Stimulated activated CD8-positive, alpha-beta memory T cell treated with anti-CD3 and anti-CD28 coated beads, Interleukin-2, amount 100 ng/mL, for 1 hour (primary cell): ENCODE results near the gene CCDC183.
"Not testable (repeated sequence)": the region's sequence is repeated elsewhere in the genome, so short reads cannot be mapped to it uniquely, and the experiment has no call there.

Experiments
- DNase-seq, 2 donors: peaks; one replicate each; pipeline ENCODE4 v3.0.0-alpha.2; 2020; ENCODE audit warnings: low read depth in 2 of 2

The CCDC183 gene

DNA sequence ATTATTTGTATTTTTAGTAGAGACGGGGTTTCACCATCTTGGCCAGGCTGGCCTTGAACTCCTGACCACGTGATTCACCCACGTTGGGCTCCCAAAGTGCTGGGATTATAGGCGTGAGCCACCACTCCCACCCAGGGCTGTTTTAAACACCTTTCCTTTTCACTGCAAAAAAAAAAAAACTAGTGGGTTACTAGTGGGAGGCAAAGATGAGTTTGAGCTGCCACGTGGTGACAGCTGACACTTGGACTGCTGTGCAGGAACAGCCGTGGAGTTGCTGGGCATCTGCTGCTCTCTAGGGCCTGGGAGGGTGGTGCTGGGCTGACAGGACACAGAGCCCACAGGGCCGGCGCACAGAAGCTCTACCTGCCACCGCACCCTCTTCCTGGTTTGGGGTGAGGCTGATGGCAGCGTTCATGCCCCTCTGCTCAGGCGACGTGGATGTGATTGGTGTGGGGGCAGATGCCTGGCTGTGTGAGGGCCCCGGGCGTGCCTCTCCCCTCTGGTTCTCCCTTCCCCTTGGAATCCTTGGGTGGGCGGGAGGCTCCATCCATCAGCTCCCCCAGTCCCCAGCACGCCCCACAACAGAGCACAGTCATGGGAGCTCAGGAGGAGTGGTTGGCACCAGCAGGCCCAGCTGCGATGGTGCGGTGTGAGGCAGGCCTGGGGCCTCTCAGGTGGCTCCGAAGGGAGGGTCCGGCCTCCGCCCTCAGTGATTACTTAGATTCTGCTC is 28.5 kb downstream of the CCDC183 start:
- no peak for DNase-seq

DNA sequence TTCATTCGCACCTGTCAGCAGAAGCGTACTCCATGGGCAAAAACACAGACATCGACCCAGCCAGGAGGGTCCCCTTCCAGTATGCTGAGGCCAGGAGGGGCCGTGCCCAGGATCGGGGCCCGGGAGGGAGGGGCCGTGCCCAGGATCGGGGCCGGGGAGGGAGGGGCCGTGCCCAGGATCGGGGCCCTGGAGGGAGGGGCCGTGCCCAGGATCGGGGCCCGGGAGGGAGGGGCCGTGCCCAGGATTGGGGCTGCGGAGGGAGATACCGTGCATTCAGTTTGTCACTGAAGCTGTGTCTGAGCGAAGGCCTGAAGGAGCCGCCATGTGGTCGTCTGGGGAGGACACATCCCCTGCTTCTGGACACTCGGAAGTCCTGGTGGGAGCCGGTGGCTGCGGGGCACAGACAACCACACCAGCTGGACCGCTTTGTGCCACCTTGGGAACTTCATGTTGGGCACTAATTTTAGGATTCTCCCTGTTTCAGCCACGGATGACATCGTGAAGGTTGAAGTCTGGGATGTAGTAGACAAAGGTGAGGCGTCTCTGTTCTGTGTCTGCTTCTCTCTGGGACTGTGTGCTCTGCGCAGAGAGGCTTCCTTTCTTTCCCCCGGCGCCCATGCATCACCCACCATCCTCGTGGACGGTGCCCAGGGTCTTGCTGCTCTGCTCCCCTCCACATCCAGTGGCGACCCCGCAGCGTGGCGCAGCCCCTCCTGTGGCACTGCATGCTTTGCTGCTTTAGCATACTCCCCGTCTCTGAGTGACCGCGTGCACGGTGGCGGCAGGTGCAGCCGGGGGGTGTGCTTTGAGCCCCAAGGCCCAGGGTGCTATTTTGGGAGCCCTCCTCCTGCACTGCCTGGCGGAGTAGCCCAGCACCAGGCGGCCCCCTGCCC is 29.4 kb downstream of the CCDC183 start:
- no peak for DNase-seq

DNA sequence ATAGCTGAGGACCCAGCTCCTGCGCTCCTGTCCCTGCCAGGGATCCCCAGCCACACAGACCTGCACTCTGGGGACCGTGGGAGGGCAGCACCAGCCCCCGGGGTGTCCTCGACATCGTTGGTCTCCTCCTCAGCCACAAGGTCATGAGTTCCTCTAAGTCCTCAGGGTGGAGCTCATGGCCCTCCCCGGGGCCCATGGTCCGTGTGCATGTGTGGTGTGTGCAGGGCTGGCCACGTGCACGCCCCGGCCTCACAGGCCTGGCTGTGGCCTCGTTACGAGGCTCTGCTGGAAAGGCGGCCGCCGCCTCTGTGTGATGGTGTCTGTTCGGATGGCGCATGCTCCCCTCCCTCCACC is 30.0 kb downstream of the CCDC183 start:
- DNase-seq: no peak

DNA sequence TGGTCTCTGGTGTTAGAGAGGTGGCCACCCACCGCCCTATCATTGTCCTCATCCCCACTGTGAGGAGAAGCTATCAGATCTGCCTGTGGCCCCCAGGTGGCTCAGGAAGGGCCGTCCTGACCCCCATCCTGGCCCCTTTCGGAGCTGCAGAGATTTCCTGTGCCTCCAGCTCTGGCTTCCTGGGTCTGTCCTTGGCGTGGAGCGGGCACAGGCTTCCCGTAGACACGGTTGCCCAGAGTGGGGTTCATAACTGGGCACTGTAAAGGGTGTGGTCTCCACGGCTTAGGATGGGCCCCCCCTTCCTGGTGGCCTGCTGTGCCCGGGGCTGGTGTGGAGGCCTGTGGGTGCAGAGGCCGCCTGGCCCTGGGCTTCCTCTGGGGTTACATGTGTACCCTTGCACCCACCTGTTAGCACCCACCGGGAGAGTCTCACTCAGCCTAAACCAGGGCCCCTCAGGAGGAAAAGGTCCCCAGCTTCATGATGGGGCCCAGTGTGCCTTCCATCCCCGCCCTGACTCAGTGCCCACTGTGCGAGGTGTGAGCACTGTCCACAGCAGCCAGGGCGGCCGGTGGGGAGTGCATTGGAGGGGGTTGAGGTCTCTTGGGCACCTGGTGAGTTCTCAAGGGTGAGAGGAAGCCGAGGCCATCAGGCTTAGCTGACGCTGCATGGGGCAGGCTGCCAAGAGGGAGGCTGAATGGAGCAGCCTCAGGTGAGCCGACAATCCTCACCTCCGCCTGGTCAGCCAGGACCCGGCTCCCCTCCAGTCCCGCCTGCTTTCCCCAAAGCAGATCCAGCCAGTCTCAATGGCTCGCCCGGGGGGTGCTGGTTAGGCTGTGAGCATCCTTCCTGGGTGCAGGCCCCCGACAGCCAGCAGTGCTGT is 30.8 kb downstream of the CCDC183 start:
- DNase-seq: no peak

DNA sequence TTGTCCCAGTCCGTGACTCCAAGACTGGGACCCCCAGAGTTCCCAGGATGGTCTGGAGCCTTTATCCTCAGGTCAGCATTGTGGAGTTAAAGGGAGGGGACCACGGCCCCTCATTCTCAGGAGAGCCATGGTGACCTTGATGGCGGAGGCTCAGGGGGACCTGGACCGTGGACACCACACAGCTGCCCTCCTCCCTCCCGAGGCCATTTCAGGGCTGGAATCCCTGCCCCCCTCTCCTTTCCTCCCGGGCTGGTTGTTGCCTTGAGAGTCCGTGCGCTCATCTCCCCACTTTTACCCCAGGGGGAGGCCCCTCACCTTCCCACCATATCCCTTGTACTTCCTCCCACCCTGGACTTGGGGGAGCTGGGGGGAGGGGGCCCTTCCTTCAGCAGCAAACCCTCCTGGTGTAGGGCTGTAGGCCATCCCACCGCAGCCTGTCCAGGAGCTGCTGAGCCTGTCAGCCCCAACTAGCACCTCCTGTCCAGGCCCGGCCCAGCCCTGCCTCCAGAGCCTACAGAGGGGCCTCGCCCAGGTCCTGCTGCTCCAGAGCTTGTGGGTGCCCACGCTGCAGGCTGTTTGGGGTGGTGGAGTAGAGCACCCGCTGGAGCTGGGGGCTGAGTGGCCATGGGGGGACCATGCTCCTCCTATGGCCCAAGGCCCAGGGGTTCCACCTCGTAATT is 31.8 kb downstream of the CCDC183 start:
- no peak for DNase-seq

DNA sequence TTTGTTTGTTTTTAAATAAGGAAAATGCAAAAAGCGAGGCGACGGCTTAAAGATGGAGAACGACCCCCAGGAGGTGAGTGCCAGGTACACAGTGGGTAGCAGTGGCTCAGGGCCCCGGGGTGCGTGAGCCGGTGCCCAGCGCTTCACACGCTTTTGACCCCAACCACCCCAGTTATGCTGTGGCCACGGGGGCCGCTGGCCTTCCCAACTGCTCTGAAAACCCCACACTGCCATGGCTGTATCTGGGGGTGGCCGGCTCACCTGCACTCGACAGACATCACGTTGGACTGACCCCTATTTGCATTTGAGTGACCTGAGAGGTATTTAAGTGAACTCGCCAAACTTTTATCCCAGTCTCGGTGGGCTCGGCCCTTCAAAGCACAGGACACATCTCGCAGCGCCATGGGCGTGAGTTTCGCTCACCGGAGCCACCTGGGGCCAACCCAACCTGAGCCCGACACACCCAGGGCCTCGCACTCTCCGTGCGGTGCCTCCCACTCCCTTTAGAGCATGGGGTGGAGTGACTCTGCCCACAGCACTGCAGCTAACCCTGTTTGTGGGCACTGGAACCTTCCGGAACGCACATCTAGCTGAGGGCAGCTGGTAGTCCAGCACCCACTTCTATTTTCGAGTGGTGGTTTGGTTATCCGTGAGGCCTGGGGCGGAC is 32.5 kb downstream of the CCDC183 start:
- DNase-seq: no peak

DNA sequence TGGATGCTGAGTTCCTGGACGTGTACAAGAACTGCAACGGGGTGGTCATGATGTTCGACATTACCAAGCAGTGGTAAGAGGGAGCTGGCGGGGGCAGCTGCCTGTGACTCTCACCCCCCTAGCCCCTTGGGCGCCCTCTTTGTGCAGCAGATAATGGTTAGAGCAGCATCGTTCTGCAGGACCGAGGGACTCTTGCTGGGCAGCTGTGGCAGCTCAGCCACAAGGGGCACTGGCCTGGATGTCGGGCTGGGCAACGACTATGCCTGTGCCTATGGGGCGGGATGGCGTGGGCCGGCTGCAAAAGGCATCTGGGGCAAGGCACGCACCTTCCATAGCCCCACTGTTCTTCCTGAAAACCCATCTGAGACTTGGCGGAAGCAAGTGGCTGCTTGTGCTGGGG is 33.3 kb downstream of the CCDC183 start:
- DNase-seq: no peak

DNA sequence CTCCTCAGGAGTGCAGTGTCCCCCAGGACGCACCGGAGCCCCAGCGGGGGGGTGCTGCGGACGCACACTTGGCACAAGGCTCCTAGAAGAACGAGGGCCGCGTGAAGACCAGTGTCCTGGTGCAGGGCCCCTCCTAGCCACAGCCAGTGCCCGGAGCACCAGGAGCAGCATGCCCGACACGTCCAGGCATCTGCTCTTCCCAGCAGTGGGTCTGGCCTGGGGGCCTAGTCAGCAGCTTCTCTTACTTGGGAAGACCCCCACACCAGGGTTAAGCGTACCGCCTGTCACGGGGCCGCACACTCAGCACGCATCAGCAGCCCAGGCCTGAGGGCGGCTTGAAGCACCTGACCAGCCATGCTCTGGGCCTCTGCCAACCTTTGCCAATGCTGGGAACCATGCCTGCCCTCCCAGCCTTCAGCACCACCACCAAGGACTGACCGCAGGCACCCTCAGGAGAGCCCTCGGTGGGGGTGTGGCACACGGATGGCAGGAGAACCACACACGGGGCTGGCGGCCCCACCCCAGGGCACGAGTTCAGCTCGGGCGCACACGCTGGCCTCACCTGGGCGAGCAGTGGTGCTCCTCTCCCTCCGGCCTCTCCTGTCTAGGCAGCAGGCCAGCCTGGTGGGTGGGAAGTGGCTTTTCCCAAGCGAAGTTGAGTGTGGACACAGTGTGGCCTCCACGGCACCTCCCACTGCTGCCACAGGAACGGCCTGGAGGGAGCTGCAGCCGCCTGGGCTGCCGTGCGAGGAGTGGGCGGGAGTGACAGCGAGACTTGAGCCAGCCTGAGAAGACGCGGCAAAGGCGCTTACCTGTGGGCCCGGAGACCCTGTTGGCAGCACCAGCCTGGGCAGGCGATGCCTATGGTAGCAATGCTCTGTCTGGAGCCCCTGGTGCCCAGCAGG is 34.1 kb downstream of the CCDC183 start:
- no peak for DNase-seq

DNA sequence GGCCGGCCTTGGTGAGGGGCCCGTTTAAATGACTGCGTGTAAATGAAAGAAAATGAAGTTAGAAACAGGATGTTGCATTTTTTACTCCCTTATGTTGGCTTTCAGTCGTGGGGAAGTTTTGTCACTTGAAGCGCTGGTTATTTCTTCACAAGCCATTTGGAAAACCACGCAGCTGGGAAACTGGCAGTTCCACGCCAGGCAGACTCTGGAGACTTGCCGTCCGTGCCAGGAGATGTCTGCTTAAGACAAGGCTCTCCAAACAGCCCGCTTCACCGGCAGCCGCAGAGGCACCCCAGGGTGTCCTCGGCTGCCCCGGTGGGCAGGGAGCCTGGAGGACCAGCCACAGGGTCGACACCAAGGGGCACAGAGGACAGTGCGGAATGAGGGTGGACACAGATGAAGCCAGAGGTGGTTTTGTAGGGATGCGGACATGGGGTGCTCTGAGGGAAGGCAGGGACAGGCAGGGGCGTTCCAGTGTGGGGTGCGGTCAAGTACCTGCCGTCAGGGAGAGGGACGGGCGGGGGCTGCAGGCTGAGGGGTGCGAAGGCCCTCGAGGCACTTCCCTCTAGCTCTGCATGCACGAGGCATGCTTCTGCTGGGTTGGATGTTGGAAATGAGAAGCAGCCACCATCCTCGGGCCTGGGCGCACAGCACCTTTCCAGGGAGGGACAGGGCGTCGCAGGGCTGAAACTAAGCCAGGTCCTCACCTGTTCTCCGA is 35.0 kb downstream of the CCDC183 start:
- DNase-seq: no peak

DNA sequence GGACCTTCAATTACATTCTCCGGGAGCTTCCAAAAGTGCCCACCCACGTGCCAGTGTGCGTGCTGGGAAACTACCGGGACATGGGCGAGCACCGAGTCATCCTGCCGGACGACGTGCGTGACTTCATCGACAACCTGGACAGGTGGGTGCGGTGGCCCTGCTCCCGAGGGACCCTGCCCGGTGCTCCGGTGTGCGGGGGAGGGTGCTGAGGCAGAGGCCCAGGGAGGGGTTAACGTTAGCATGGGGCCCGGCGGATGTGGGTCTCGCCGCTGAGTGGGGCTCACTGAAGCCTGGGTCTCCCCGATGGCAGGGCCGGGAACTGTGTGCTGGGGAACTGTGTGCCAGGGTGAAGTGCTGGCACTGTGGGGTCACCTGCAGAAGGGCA is 35.6 kb downstream of the CCDC183 start:
- no peak for DNase-seq

DNA sequence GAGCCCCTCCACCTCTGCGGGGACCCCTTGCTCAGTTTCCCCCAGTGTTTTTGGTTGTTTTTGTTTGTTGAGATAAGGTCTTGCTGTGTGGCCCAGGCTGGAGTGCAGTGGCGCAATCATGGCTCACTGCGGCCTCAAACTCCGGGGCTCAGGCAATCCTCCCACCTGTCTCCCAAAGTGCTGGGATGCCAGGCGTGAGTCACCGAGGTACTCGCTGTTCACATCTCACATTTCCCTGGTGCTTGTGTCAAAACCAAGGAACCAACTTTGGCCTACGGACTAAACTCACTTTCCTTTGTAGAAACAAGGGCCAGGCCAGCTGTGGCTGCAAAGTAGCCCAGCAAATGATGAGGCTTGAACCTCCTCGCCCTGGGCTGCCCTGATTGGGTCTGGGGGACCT is 36.4 kb downstream of the CCDC183 start:
- DNase-seq: no peak

DNA sequence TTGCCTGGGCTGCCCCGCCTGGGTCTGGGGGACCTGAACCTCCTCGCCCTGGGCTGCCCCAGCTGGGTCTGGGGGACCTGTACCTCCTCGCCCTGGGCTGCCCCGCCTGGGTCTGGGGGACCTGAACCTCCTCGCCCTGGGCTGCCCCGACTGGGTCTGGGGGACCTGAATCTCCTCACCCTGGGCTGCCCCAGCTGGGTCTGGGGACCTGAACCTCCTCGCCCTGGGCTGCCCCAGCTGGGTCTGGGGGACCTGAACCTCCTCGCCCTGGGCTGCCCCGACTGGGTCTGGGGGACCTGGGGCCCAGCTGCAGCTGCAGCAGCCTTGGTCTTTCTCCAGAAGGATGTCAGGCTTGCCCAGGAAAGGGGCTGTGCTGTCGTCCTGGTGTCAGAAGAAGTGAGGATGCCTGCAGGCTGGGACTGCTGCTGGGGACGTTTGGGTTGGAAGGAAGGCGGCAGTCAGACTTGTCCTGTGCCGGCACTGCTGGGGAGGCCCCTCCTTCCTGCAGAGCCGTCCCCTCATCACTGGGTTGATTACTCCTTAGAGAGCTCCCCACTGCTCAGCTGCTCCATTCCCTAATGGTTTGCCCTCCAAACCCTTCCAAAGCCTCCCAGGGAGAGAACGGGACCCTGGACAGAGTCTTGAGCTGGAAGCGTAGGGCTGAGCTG is 37.4 kb downstream of the CCDC183 start:
- not testable (repeated sequence) for DNase-seq

DNA sequence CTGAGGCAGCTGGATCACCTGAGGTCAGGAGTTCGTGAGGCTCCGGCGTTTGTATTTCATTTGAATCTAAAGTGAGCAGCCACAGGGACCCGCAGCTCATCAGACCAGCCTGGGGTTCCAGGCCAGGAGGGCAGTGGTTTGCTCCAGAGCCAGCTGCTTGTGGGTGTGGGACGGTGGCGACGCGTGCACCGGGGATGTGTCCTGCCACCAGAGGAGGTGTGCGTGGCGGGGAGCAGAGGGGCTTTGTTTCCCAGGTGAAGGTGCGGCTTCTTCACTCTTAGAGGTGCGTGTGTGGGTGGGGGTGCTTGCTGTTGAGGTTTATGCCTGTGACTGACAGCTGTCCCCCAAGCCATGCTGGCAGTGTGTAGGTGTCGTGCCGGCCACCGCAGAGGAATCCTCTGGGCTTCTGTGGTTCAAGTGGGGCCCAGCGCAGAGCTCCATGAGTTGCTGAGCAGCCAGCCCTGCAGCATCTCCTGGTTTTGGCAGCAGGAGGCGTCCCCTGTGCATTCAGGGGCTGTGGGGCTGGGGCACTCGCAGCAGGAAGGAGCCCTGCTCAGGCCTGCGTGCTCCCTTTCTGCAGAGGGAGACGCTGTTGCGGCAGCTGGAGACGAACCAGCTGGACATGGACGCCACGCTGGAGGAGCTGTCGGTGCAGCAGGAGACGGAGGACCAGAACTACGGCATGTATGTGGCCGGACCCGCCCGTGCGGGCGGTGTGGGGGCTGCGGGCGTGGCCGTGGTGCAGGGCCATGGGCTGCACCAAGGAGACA is 39.2 kb downstream of the CCDC183 start:
- no peak for DNase-seq

DNA sequence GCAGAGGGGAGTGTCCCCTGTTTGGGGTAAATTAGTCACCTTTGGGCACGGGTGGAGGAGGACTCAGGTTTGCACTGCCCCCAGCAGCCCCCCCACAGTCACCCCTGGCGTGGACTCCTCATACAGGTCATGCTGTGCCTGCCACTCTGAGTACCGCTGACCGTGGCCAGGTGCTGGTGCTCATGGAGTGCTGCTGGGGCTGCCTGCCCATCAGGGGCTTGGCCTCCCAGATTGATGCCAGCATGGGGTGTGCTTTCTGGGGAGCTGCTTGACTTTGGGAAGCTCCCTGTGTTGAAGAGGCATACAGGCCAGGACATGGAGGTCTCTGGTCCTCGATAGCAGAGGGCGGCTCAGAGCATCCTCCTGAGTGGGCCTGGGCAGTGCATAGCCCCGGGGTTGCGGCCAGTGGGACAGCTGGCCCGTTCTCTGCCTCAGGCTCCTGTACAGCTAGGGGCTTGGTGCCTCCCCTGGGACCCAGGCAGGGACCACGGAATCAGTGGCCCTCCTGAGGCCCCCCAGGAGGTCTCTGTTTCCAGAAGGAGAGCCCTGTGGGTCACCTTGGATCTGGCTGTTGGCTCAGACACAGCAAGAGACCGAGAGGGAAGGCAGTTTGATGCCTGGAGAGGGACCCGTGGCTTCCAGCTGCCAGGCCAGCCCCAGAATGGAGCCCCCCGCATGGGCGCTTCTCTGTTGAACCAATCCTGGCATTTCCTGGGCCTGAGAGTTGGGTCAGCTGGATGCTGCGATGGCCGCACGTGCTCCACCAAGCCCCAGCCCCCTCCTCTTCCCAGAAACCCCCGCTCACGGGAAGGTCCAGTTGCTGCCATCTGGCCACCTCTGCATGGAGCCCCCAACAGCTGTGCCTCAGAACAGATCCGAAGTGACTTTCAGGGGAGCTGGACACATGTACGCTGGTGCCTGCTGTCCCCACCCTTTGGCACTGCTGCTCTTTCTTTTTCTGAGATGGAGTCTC is 40.1 kb downstream of the CCDC183 start:
- no peak for DNase-seq

DNA sequence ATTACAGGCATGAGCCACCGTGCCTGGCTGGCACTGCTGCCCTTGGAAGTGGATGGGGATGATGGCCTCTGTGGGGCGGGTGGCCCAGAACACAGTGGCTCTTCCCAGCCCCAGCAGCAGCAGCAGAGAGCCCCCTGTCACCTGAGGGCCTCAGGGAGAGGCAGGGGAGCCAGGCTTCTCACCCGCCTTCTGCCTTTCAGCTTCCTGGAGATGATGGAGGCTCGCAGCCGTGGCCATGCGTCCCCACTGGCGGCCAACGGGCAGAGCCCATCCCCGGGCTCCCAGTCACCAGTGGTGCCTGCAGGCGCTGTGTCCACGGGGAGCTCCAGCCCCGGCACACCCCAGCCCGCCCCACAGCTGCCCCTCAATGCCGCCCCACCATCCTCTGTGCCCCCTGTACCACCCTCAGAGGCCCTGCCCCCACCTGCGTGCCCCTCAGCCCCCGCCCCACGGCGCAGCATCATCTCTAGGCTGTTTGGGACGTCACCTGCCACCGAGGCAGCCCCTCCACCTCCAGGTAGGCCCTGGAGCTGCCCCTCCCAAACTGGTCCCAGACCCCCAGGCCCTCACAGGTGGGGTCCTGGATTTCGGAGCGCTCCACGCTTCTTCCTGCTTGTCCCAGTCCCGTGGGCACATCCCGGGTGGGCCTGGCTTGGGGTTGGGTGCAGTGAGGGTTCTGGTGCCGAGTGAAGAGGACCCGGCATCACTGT is 41.2 kb downstream of the CCDC183 start:
- DNase-seq: no peak

DNA sequence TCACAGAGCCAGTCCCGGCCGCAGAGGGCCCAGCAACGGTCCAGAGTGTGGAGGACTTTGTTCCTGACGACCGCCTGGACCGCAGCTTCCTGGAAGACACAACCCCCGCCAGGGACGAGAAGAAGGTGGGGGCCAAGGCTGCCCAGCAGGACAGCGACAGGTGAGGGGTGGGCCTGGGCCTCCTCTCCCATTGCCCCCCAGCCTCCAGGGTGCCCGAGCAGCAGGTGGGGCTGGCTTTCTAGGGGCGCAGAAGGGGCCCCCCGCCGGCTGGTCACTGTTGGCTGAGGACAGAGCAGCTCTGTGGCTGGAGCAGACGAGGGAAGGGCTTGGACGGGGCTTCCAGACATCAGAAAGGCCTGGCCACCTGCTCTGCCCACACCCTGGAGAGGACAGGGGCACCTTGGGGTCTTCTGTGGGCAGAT is 41.7 kb downstream of the CCDC183 start:
- not testable (repeated sequence) for DNase-seq
